Heart right ventricle (tissue), 16 donors: Measurements from ENCODE around the gene PTPRN2. TPM values are rescaled to one million over a fixed set of nuclear protein-coding genes. Genes with fewer than 3 reads are reported as not detected.
"Not testable (repeated sequence)": the region's sequence is repeated elsewhere in the genome, so short reads cannot be mapped to it uniquely, and the experiment has no call there.

ENCODE experiments used
- ATAC-seq, 8 donors: fragments of 200-7000 bp; cut with Tn5 transposase; one replicate each; pipeline ENCODE4 v1.9.1; 2020; ENCODE audit warnings: mild to moderate bottlenecking in 8 of 8, moderate library complexity in 8 of 8, moderate number of reproducible peaks in 1 of 8
- DNase-seq, 2 donors: peaks; one replicate each; pipeline ENCODE4 v3.0.0-alpha.2; 2020
- H3K27ac ChIP-seq, 10 donors: fragments of 200-600 bp; sonication (generic) in 2 of 10; one replicate each; pipeline versions ENCODE4 v1.5.0 to v1.8.0; 2020 to 2022; ENCODE audit warnings: mild to moderate bottlenecking in 3 of 10
- H3K27me3 ChIP-seq, 7 donors: fragments of 200-600 bp; one replicate each; pipeline ENCODE4 v1.8.0; 2021 to 2022; ENCODE audit warnings: mild to moderate bottlenecking in 2 of 7
- H3K36me3 ChIP-seq, 9 donors: fragments of 200-600 bp; sonication (generic) in 1 of 9; one replicate each; pipeline versions ENCODE4 v1.5.0 to v1.8.0; 2020 to 2022; ENCODE audit warnings: mild to moderate bottlenecking in 2 of 9
- H3K4me1 ChIP-seq, 9 donors: fragments of 200-600 bp; sonication (generic) in 1 of 9; one replicate each; pipeline versions ENCODE4 v1.5.0 to v1.8.0; 2020 to 2022; ENCODE audit warnings: mild to moderate bottlenecking in 4 of 9
- H3K4me3 ChIP-seq, 10 donors: fragments of 200-600 bp; sonication (generic) in 2 of 10; one replicate each; pipeline versions ENCODE4 v1.5.0 to v1.8.0; 2020 to 2022; ENCODE audit warnings: mild to moderate bottlenecking in 7 of 10, moderate library complexity in 2 of 10
- H3K9me3 ChIP-seq, 11 donors: fragments of 200-600 bp in 10 of 11; sonication (generic) in 2 of 11; one replicate each; pipeline versions ENCODE4 v1.5.0 to v1.8.0; 2013 to 2022; ENCODE audit warnings: mild to moderate bottlenecking in 2 of 11, control low read depth in 1 of 11, moderate library complexity in 1 of 11
- CTCF ChIP-seq, 9 donors: fragments of 200-600 bp; sonication (generic) in 2 of 9; IDR thresholded peaks; one replicate each; pipeline versions ENCODE4 v1.5.0 to v1.8.0; 2021 to 2022; ENCODE audit warnings: antibody characterized with exemption in 9 of 9, mild to moderate bottlenecking in 5 of 9, moderate library complexity in 1 of 9
- whole genome bisulfite sequencing, 2 donors: extraction: QIAGEN DNeasy Blood & Tissue Kit; methylation state at CpG; one replicate each; pipeline ENCODE4 v1.1.7; 2013; ENCODE audit warnings: inconsistent platforms in 1 of 2; 5-methylcytosine and 5-hydroxymethylcytosine counted together
- intact Hi-C, 10 donors: fragments of 100-400 bp; cut with DNase I; formaldehyde crosslinking; loops; one replicate each; pipeline versions ENCODE4 v1.11.1 to v1.14.2; 2022
- polyA plus RNA-seq, 2 donors: library from polyadenylated mRNA; stranded (reverse); fragments of 200-250 nt; gene quantifications; one replicate each; pipeline ENCODE4 v1.2.3, GENCODE V29; 2013
- total RNA-seq, 10 donors: library from RNA; stranded (reverse); fragmentation: NEBNext Ultra II Directional in 3 of 10; extraction: Animal tissue kit (Norgen Biotek cat#: 25700) in 3 of 10; gene quantifications; one replicate each; pipeline versions ENCODE4 v1.2.1 to v1.2.4, GENCODE V29; 2021 to 2023
- donor health status: Arrhythmogenic right ventricular cardiomyopathy.
- donor health status: ischemic (EF 13 %, LVEDD 7.1; RV severe dilation, severe dysfunction).
- donor health status: healthy with polysubstance abuse.
- donor health status: DM: no; HTN: yes; CAD: no.
- donor health status: DM: no; HTN: no; CAD: no.
- donor health status: ischemic (EF 25% LVEDD 6.9; RV normal size, moderate dysfunction).
- donor health status: ischemic (EF 25% LVEDD 5.7; RV mildly dilated, moderate dysfunction).
- donor health status: healthy.
- donor health status: DM: yes; HTN: yes; CAD: no.
- donor health status: Ischemic cardiomyopathy.
- donor health status: ischemic (EF 35%, LVEDD 5.7; RV mildly dilated, moderate dysfunction).
- donor health status: nonischemic (EF 11% LVEDD 7.7; RV severe dilation, severe dysfunction).
- donor health status: DM: yes; HTN: yes; CAD: no.
- donor health status: PGD.
- donor health status: ischemic (EF 29% LVEDD 5.4; RV normal size, mild dysfunction).
- donor health status: nonischemic (EF 23%, LVEDD 6.1; RV moderate dilation, normal function).

Gene PTPRN2
- total and polyA plus RNA-seq, 12 donors = 0.82 to 1.8 (median 1.3) TPM

- DNase-seq = no peak
- Histone ChIP-seq H3K27ac (no peak overlapping the region), H3K27me3 (peaks cover 0 to 8% (median 0%) of the 10 kb centered on the region in 7 donors), H3K4me3 (no peak overlapping the region), H3K4me1 (no peaks in the 10 kb centered on the region), H3K9me3 (peaks cover 0 to 4% (median 0%) of the 10 kb centered on the region in 11 donors), H3K36me3 (no peaks in the 10 kb centered on the region)
- TF ChIP-seq CTCF (IDR thresholded peaks at IDR 0.05) = no peak
- intact Hi-C loops = no loop called here
- ATAC-seq = no peak
- 86 to 87% methylated on average over 16 of the region's 16 CpGs for WGBS, 2 donors
Measured at GRCh38 chr7:158420591-158421340, 166.9 kb downstream of the PTPRN2 start.

GRCh38 chr7:158419238-158419785 lies 168.3 kb downstream of the PTPRN2 start:
- 76 to 78% methylated on average over 13 of the region's 13 CpGs for WGBS, 2 donors
- Histone ChIP-seq H3K4me3 (no peak overlapping the region), H3K4me1 (no peaks in the 10 kb centered on the region), H3K9me3 (peaks cover 0 to 4% (median 0%) of the 10 kb centered on the region in 11 donors), H3K27ac (no peak overlapping the region), H3K27me3 (peaks cover 0 to 8% (median 0%) of the 10 kb centered on the region in 7 donors), H3K36me3 (no peaks in the 10 kb centered on the region)
- intact Hi-C loops = no loop called here
- DNase-seq (no peak), ATAC-seq (no peak)
- no peak for TF ChIP-seq CTCF (IDR thresholded peaks at IDR 0.05)

- ATAC-seq, H3K4me3 ChIP-seq, DNase-seq, H3K27ac ChIP-seq, H3K9me3 ChIP-seq, H3K4me1 ChIP-seq, H3K36me3 ChIP-seq, intact Hi-C loops: not testable (repeated sequence)
- H3K27me3 ChIP-seq = peaks cover 0 to 11% (median 0%) of the 10 kb centered on the region in 7 donors
- WGBS, 2 donors = 87 to 94% methylated on average over 14 of the region's 14 CpGs
Measured at GRCh38 chr7:158418395-158418794, 169.2 kb downstream of the PTPRN2 start.

GRCh38 chr7:158416283-158416933 lies 171.2 kb downstream of the PTPRN2 start:
- no peaks in the 10 kb centered on the region for H3K4me1 ChIP-seq
- ATAC-seq (no peak), DNase-seq (no peak)
- no peak overlapping the region for H3K27ac ChIP-seq
- peaks cover 0 to 12% (median 0%) of the 10 kb centered on the region in 7 donors for H3K27me3 ChIP-seq
- H3K36me3 ChIP-seq = no peaks in the 10 kb centered on the region
- no peak for TF ChIP-seq CTCF (IDR thresholded peaks at IDR 0.05)
- H3K9me3 ChIP-seq = peaks cover 0 to 4% (median 0%) of the 10 kb centered on the region in 11 donors
- WGBS, 2 donors = 61 to 69% methylated on average over 5 of the region's 5 CpGs
- intact Hi-C loops = no loop called here
- no peak overlapping the region for H3K4me3 ChIP-seq
